ENCODE results near the gene ZNF157. TPM values are rescaled to one million over a fixed set of nuclear protein-coding genes. Genes with fewer than 3 reads are reported as not detected.
A peak's percentile ranks its signal among the peaks of the same experiment; 100 is the strongest.

Gene ZNF157
- total and polyA plus RNA-seq, 10 of the 15 experiments (the other 5 are each of a cell fraction or from before 2014, with no cell fraction given): 0.05 to 0.18 (median 0.12) TPM; not detected in 4

- TF ChIP-seq PBX3 (IDR thresholded peaks at IDR 0.05; ENCODE audit: insufficient replicate concordance, low read depth, low read length): no peak
- TF ChIP-seq NR2F1 (conservative IDR thresholded peaks at IDR 0.05): no peak
- no peak for TF ChIP-seq TCF3 (IDR thresholded peaks at IDR 0.05; ENCODE audit: borderline replicate concordance, insufficient read depth, low read depth, low read length)
Observed at GRCh38 chrX:47360423-47361179, 9.8 kb upstream of the ZNF157 start (continued).

- Histone ChIP-seq H3K9ac (ENCODE audit: control insufficient read depth, insufficient read depth, low read length) (no peak overlapping the region), H3K4me3 (peak overlapping the region; percentile 69), H4K20me1 (ENCODE audit: control insufficient read depth, insufficient read depth) (no peaks in the 10 kb centered on the region), H3K27me3 (replicated peaks in 1 of 2; ENCODE audit: control insufficient read depth in 2 of 2, insufficient read depth in 2 of 2, low read length in 1 of 2) (no peaks in the 10 kb centered on the region), H3K4me2 (ENCODE audit: control insufficient read depth, insufficient read depth) (peak overlapping the region; percentile 28), H2AFZ (ENCODE audit: control insufficient read depth, low read depth, low read length) (peak overlapping the region; percentile 41), H3K36me3 (ENCODE audit: control insufficient read depth in 2 of 2, insufficient read depth in 2 of 2, low read length in 1 of 2) (no peaks in the 10 kb centered on the region), H3K79me2 (ENCODE audit: control insufficient read depth, insufficient read depth, low read length) (no peaks in the 10 kb centered on the region), H3K9me3 (replicated peaks; ENCODE audit: control insufficient read depth, insufficient read depth, low read length) (no peaks in the 10 kb centered on the region; the same call in 2 of the 3 replicates), H3K27ac (ENCODE audit: control insufficient read depth, insufficient read depth) (peak overlapping the region; percentile 45), H3K4me1 (ENCODE audit: control insufficient read depth, insufficient read depth, low read length) (no peaks in the 10 kb centered on the region)
- FAIRE-seq (peak; percentile 97), DNase-seq (ENCODE audit: low read depth, low spot score) (peak; percentile 96), ATAC-seq (peak; percentile 89)
- POLR2A ChIA-PET: interaction anchor here (0.7 to 1.5 kb wide), 3 partner anchors 17 to 130 kb away, joined by 3 to 6 read pairs (median 4); partner anchors contain the start of gene USP11
- CTCF ChIA-PET: interaction anchor here (0.6 to 2.5 kb wide), 4 partner anchors 22 to 169 kb away, joined by 3 to 16 read pairs (median 4); no protein-coding TSS in a partner anchor
- in situ Hi-C loops (cut with MboI) (no loop called here), intact Hi-C loops (cut with micrococcal nuclease; ENCODE audit: unreplicated experiment) (loop anchor here (5.0 kb wide), 2 partner anchors 130 to 170 kb away; partner anchors contain the start of genes UBA1 and USP11)
- WGBS (ENCODE audit: insufficient coverage, insufficient replicate concordance, low lambda C conversion rate, missing lambda C conversion rate): 26% methylated on average over 13 of the region's 13 CpGs
- RAD21 ChIA-PET (ENCODE audit: unreplicated experiment): interaction anchor here (0.6 to 1.6 kb wide), 9 partner anchors 20 to 217 kb away, joined by 3 to 7 read pairs (median 4); partner anchors contain the start of genes NDUFB11, RBM10 and USP11
- SMC1A ChIA-PET (ENCODE audit: uncharacterized antibody, unreplicated experiment): interaction anchor here (0.9 to 1.5 kb wide), 4 partner anchors 21 to 144 kb away, joined by 3 to 5 read pairs (median 4); no protein-coding TSS in a partner anchor
- BruUV-seq (replicated peaks): no TSS peak
- TF ChIP-seq CREB1 (IDR thresholded peaks at IDR 0.05; ENCODE audit: low read depth): peak; percentile 53; the same call in 1 of the 2 replicates
- no peak for TF ChIP-seq MLLT1 (IDR thresholded peaks at IDR 0.05)
- TF ChIP-seq FOXM1 (IDR thresholded peaks at IDR 0.05; ENCODE audit: low read depth, low read length): no peak
- TF ChIP-seq TCF7 (IDR thresholded peaks at IDR 0.05; ENCODE audit: borderline replicate concordance): no peak
- TF ChIP-seq CREM (IDR thresholded peaks at IDR 0.05; ENCODE audit: low read depth): peak; percentile 21; the same call in 1 of the 2 replicates
- no peak for TF ChIP-seq SIX5 (IDR thresholded peaks at IDR 0.05; ENCODE audit: low read depth, low read length, severe bottlenecking)
- no peak for TF ChIP-seq ZSCAN29 (IDR thresholded peaks at IDR 0.05)
- peak; percentile 53; the same call in 1 of the 2 replicates for TF ChIP-seq RUNX3 (IDR thresholded peaks at IDR 0.05; ENCODE audit: low read length)
- no peak for TF ChIP-seq SUPT20H (IDR thresholded peaks at IDR 0.05; ENCODE audit: borderline replicate concordance, control insufficient read depth, low read depth, low read length)
- no peak for TF ChIP-seq SIN3A (IDR thresholded peaks at IDR 0.05; ENCODE audit: low read depth, low read length)
- TF ChIP-seq FOS (IDR thresholded peaks at IDR 0.05; ENCODE audit: borderline replicate concordance, extremely low read depth, insufficient read length): peak; percentile 90
- TF ChIP-seq SP1 (IDR thresholded peaks at IDR 0.05; ENCODE audit: low read depth, low read length): peak; percentile 94
- peak; percentile 55 for TF ChIP-seq MEF2B (IDR thresholded peaks at IDR 0.05; ENCODE audit: partially characterized antibody, poor library complexity, severe bottlenecking)
Observed at GRCh38 chrX:47361538-47362511, 8.6 kb upstream of the ZNF157 start.
